Common myeloid progenitor, CD34-positive (primary cell): ENCODE data around the gene ZNF791. TPM values are rescaled to one million over a fixed set of nuclear protein-coding genes. Genes with fewer than 3 reads are reported as not detected.
"Not testable (repeated sequence)": the region's sequence is repeated elsewhere in the genome, so short reads cannot be mapped to it uniquely, and the experiment has no call there.

ENCODE experiments used
- CTCF ChIA-PET: fragments of 350-600 bp; sonication (Branson Sonifier 250); formaldehyde crosslinking; loops from one replicate; lab custom pipeline; 2021; ENCODE audit warnings: antibody characterized with exemption; lab: Charles Lee
- POLR2A ChIA-PET: fragments of 350-600 bp; sonication (Branson Sonifier 250); formaldehyde crosslinking; loops from one replicate; lab custom pipeline; 2021; ENCODE audit warnings: antibody characterized with exemption; lab: Charles Lee
- DNase-seq, 3 donors: peaks; one replicate each; pipeline versions ENCODE4 v3.0.0 to v3.0.0-alpha.2; 2013
- H3K27ac ChIP-seq, 2 experiments: 1 replicate in 1 of 2; 2 replicates in 1 of 2; pipeline ENCODE4 v1.7.0; 2013; ENCODE audit warnings: inconsistent platforms in 2 of 2, low read length in 2 of 2, mild to moderate bottlenecking in 2 of 2, low read depth in 1 of 2, moderate library complexity in 1 of 2; ENCODE audit not compliant: severe bottlenecking in 2 of 2, insufficient read depth in 1 of 2, poor library complexity in 1 of 2
- H3K27me3 ChIP-seq, 5 experiments: replicated peaks in 2 of 5; 1 replicate in 3 of 5; 2 replicates in 2 of 5; pipeline versions ENCODE4 v1.6.1 to v1.7.0; 2013; ENCODE audit warnings: low read length in 4 of 5, mild to moderate bottlenecking in 2 of 5, moderate library complexity in 2 of 5, inconsistent platforms in 1 of 5; ENCODE audit not compliant: insufficient read depth in 5 of 5, control insufficient read depth in 4 of 5
- H3K36me3 ChIP-seq, 4 experiments: 1 replicate in 2 of 4; 2 replicates in 2 of 4; pipeline versions ENCODE4 v1.6.1 to v1.7.0; 2013; ENCODE audit warnings: low read length in 3 of 4, control low read depth in 1 of 4, mild to moderate bottlenecking in 1 of 4; ENCODE audit not compliant: control insufficient read depth in 4 of 4, insufficient read depth in 4 of 4
- H3K4me1 ChIP-seq, 4 experiments: 1 replicate in 3 of 4; 2 replicates in 1 of 4; pipeline versions ENCODE4 v1.6.1 to v1.7.1; 2013; ENCODE audit warnings: low read length in 3 of 4, mild to moderate bottlenecking in 3 of 4, control low read depth in 1 of 4, inconsistent platforms in 1 of 4, moderate library complexity in 1 of 4; ENCODE audit not compliant: control insufficient read depth in 4 of 4, insufficient read depth in 4 of 4; ENCODE audit errors: control extremely low read depth in 1 of 4
- H3K4me3 ChIP-seq, 7 experiments: 1 replicate in 4 of 7; 2 replicates in 3 of 7; pipeline versions ENCODE4 v1.5.1 to v1.7.0; 2013; ENCODE audit warnings: mild to moderate bottlenecking in 7 of 7, low read length in 6 of 7, moderate library complexity in 6 of 7, inconsistent platforms in 2 of 7, low read depth in 2 of 7, control low read depth in 1 of 7; ENCODE audit not compliant: insufficient read depth in 4 of 7, control insufficient read depth in 1 of 7; ENCODE audit errors: extremely low read depth in 1 of 7
- H3K9me3 ChIP-seq, 5 experiments: 1 replicate in 4 of 5; 2 replicates in 1 of 5; pipeline versions ENCODE4 v1.6.1 to v1.7.1; 2013; ENCODE audit warnings: low read length in 4 of 5, mild to moderate bottlenecking in 2 of 5, inconsistent platforms in 1 of 5, low read depth in 1 of 5, moderate library complexity in 1 of 5; ENCODE audit not compliant: control insufficient read depth in 4 of 5, insufficient read depth in 2 of 5; ENCODE audit errors: control extremely low read depth in 1 of 5
- WGBS: methylation state at CpG from one replicate; pipeline ENCODE4 v1.1.5; 2013; ENCODE audit not compliant: insufficient coverage; 5-methylcytosine and 5-hydroxymethylcytosine counted together
- polyA plus RNA-seq: library from polyadenylated mRNA; unstranded; fragments of 120-200 nt; gene quantifications from one replicate; pipeline ENCODE4 v1.2.1, GENCODE V29; 2013

Gene ZNF791
- 20.0 TPM for polyA plus RNA-seq

GRCh38 chr19:12610540-12611360 lies at the start of gene ZNF791, which contains the start of gene ZNF490:
TSS of gene ZNF791 (plus strand) at chr19:12610920. CDS start at chr19:12611080, 160 bp downstream.
TSS of gene ZNF490 (minus strand) at chr19:12610813. CDS start at chr19:12610680, 133 bp downstream.
- peak within 1 kb of the TSS; percentile 91 to 99 (median 97) for H3K4me3 ChIP-seq
- H3K27me3 ChIP-seq, result no peaks in the 10 kb centered on the region
- WGBS, result under 1% methylated on average over 55 of the region's 61 CpGs
- H3K36me3 ChIP-seq, result peaks cover 6 to 18% (median 7%) of the 10 kb centered on the region in 4 experiments
- peaks cover 6 to 44% (median 34%) of the 10 kb centered on the region in 4 experiments for H3K4me1 ChIP-seq
- POLR2A ChIA-PET, result interaction anchor here (1.0 kb wide), 1 partner anchor 114 kb away, joined by 3 read pairs; no protein-coding TSS in a partner anchor
- H3K9me3 ChIP-seq, result no peaks in the 10 kb centered on the region
- DNase-seq, result peak; percentile 96 to 98 (median 98)
- H3K27ac ChIP-seq, result peak within 1 kb of the TSS; percentile 88 to 92
- CTCF ChIA-PET, result interaction anchor here (0.8 to 1.1 kb wide), 3 partner anchors 14 to 38 kb away, joined by 3 to 4 read pairs (median 3); no protein-coding TSS in a partner anchor

- Histone ChIP-seq H3K27ac (no peak overlapping the region), H3K27me3 (no peaks in the 10 kb centered on the region), H3K36me3 (no peaks in the 10 kb centered on the region), H3K9me3 (no peaks in the 10 kb centered on the region), H3K4me3 (no peak overlapping the region), H3K4me1 (peaks cover 0 to 2% (median 0%) of the 10 kb centered on the region in 4 experiments)
- 23% methylated on average over 18 of the region's 19 CpGs for WGBS
- DNase-seq, result peak; percentile 82 to 91 (median 85)
- POLR2A ChIA-PET, result no interaction called here
- CTCF ChIA-PET, result interaction anchor here (0.7 to 5.6 kb wide), 8 partner anchors 10 to 294 kb away, joined by 3 to 27 read pairs (median 3); no protein-coding TSS in a partner anchor
Measured at GRCh38 chr19:12564016-12564664, 46.6 kb upstream of the ZNF791 start.

- ChIA-PET POLR2A (interaction anchor here (0.7 kb wide), 1 partner anchor 62 kb away, joined by 7 read pairs; no protein-coding TSS in a partner anchor), CTCF (interaction anchor here (0.9 kb wide), 1 partner anchor 14 kb away, joined by 3 read pairs; no protein-coding TSS in a partner anchor)
Measured at GRCh38 chr19:12566380-12566779, 44.3 kb upstream of the ZNF791 start.

GRCh38 chr19:12567951-12568350 lies 42.8 kb upstream of the ZNF791 start:
- H3K4me3 ChIP-seq, result no peak overlapping the region
- H3K4me1 ChIP-seq, result peaks cover 0 to 2% (median 0%) of the 10 kb centered on the region in 4 experiments
- ChIA-PET CTCF (interaction anchor here (0.8 to 1.0 kb wide), 2 partner anchors 14 to 28 kb away, joined by 3 read pairs; no protein-coding TSS in a partner anchor), POLR2A (no interaction called here)
- 100% methylated on average over 3 of the region's 4 CpGs for WGBS
- no peaks in the 10 kb centered on the region for H3K27me3 ChIP-seq
- H3K9me3 ChIP-seq, result no peaks in the 10 kb centered on the region
- DNase-seq, result no peak
- no peak overlapping the region for H3K27ac ChIP-seq
- H3K36me3 ChIP-seq, result no peaks in the 10 kb centered on the region

More at GRCh38 chr19:12566380-12566779, 44.3 kb upstream of the ZNF791 start:
- not testable (repeated sequence) for H3K9me3 ChIP-seq, DNase-seq, H3K27ac ChIP-seq, H3K36me3 ChIP-seq, H3K4me3 ChIP-seq, H3K27me3 ChIP-seq, H3K4me1 ChIP-seq
- no CpG with 5 or more reads among the region's 5 CpGs for WGBS

- peaks cover 0 to 18% (median 9%) of the 10 kb centered on the region in 4 experiments for H3K36me3 ChIP-seq
- H3K4me1 ChIP-seq, result peaks cover 0 to 10% (median 5%) of the 10 kb centered on the region in 4 experiments
- H3K4me3 ChIP-seq, result peak overlapping the region in 2 of 7 experiments; percentile 1 to 2
- 70% methylated on average over 3 of the region's 7 CpGs for WGBS
- ChIA-PET POLR2A (interaction anchor here (0.6 kb wide), 1 partner anchor 33 kb away, joined by 4 read pairs; no protein-coding TSS in a partner anchor), CTCF (interaction anchor here (0.8 to 1.0 kb wide), 2 partner anchors 21 to 182 kb away, joined by 3 read pairs; no protein-coding TSS in a partner anchor)
- peaks cover 0 to 14% (median 0%) of the 10 kb centered on the region in 5 experiments for H3K9me3 ChIP-seq
- DNase-seq, result peak in 2 of 3 donors; percentile 68 to 75
- H3K27me3 ChIP-seq, result no peaks in the 10 kb centered on the region
- no peak overlapping the region for H3K27ac ChIP-seq
Measured at GRCh38 chr19:12574036-12574435, 36.7 kb upstream of the ZNF791 start.

GRCh38 chr19:12578641-12579040 lies 32.1 kb upstream of the ZNF791 start:
- POLR2A ChIA-PET, result no interaction called here
- H3K36me3 ChIP-seq, result peaks cover 23 to 56% (median 39%) of the 10 kb centered on the region in 4 experiments
- H3K27ac ChIP-seq, result no peak overlapping the region
- 98% methylated on average over 5 of the region's 10 CpGs for WGBS
- DNase-seq, result no peak
- H3K4me1 ChIP-seq, result peaks cover 0 to 9% (median 5%) of the 10 kb centered on the region in 4 experiments
- no peak overlapping the region for H3K4me3 ChIP-seq
- H3K9me3 ChIP-seq, result peaks cover 12 to 42% (median 26%) of the 10 kb centered on the region in 5 experiments
- H3K27me3 ChIP-seq, result no peaks in the 10 kb centered on the region
- CTCF ChIA-PET, result no interaction called here
